ENCODE measurements around the gene DMPK. TPM values are rescaled to one million over a fixed set of nuclear protein-coding genes. Genes with fewer than 3 reads are reported as not detected.
A peak's percentile ranks its signal among the peaks of the same experiment; 100 is the strongest.

Gene DMPK
- total and polyA plus RNA-seq, 9 of the 15 experiments (the other 6 are each of a cell fraction or from before 2014, with no cell fraction given): 0.24 to 31.3 (median 7.3) TPM

DNA sequence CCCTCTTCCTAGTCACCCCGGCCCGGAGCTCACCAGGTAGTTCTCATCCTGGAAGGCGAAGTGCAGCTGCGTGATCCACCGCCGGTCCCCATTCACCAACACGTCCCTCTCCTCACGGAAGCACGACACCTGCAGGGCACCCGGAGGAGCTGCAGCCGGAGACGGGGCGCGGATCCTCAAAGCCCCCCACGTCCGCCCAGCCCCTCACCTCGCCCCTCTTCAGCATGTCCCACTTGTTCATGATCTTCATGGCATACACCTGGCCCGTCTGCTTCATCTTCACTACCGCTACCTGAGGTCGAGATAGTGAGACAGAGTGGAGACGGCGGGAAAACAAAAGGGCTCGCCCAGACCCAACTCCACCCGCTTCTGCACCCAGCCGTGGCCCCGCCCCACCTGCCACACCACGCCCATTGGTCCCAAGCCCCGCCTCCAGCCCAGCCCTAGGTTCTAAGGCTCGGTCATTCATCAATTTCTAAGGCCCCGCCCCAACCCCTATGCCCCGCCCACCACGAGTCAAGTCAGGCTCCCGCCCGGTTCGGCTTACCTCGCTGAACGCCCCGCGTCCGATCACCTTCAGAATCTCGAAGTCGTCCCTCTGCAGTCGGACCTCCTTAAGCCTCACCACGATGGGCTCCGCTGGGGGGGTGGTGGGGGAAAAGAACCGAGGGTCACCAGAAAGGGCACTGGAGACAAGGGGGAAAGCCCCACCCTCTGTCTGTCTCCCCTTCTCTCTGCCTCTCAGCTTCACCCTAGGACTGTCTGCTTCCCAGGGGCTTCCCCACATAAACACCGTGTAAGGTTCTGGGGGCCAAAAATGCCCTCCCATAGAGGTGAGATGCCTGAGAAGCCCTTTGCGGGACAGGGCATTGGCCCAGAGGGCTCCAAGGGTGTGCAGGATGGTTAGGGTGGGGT, 2.8 kb downstream of the DMPK start (continued):
- TF ChIP-seq RBM34 (IDR thresholded peaks at IDR 0.05; ENCODE audit: borderline replicate concordance, insufficient read depth, low read length) (no peak), DNMT1 (IDR thresholded peaks at IDR 0.05) (no peak), SMARCC2 (IDR thresholded peaks at IDR 0.05; ENCODE audit: low read depth) (0 out of 2 replicates have a peak, but pooled peaks have one; percentile 22), XRCC5 (IDR thresholded peaks at IDR 0.05; ENCODE audit: low read depth, low read length) (no peak), LEF1 (IDR thresholded peaks at IDR 0.05) (0 out of 2 replicates have a peak, but pooled peaks have one; percentile 21), ZNF766 (CRISPR knock-in tag; conservative IDR thresholded peaks at IDR 0.05) (no peak), THRAP3 (IDR thresholded peaks at IDR 0.05; ENCODE audit: borderline replicate concordance) (no peak), POLR2G (IDR thresholded peaks at IDR 0.05; ENCODE audit: low read depth, low read length) (peak; percentile 69), HIVEP1 (CRISPR knock-in tag; IDR thresholded peaks at IDR 0.05) (no peak), CSDE1 (IDR thresholded peaks at IDR 0.05) (no peak), ZC3H4 (CRISPR knock-in tag; IDR thresholded peaks at IDR 0.05; ENCODE audit: borderline replicate concordance) (no peak), PPARD (CRISPR knock-in tag; IDR thresholded peaks at IDR 0.05) (no peak)
- TF ChIP-seq, protein P1, sequence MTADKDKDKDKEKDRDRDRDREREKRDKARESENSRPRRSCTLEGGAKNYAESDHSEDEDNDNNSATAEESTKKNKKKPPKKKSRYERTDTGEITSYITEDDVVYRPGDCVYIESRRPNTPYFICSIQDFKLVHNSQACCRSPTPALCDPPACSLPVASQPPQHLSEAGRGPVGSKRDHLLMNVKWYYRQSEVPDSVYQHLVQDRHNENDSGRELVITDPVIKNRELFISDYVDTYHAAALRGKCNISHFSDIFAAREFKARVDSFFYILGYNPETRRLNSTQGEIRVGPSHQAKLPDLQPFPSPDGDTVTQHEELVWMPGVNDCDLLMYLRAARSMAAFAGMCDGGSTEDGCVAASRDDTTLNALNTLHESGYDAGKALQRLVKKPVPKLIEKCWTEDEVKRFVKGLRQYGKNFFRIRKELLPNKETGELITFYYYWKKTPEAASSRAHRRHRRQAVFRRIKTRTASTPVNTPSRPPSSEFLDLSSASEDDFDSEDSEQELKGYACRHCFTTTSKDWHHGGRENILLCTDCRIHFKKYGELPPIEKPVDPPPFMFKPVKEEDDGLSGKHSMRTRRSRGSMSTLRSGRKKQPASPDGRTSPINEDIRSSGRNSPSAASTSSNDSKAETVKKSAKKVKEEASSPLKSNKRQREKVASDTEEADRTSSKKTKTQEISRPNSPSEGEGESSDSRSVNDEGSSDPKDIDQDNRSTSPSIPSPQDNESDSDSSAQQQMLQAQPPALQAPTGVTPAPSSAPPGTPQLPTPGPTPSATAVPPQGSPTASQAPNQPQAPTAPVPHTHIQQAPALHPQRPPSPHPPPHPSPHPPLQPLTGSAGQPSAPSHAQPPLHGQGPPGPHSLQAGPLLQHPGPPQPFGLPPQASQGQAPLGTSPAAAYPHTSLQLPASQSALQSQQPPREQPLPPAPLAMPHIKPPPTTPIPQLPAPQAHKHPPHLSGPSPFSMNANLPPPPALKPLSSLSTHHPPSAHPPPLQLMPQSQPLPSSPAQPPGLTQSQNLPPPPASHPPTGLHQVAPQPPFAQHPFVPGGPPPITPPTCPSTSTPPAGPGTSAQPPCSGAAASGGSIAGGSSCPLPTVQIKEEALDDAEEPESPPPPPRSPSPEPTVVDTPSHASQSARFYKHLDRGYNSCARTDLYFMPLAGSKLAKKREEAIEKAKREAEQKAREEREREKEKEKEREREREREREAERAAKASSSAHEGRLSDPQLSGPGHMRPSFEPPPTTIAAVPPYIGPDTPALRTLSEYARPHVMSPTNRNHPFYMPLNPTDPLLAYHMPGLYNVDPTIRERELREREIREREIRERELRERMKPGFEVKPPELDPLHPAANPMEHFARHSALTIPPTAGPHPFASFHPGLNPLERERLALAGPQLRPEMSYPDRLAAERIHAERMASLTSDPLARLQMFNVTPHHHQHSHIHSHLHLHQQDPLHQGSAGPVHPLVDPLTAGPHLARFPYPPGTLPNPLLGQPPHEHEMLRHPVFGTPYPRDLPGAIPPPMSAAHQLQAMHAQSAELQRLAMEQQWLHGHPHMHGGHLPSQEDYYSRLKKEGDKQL (CRISPR knock-in tag; IDR thresholded peaks at IDR 0.05; ENCODE audit: borderline replicate concordance): no peak
- TF ChIP-seq, protein P2, sequence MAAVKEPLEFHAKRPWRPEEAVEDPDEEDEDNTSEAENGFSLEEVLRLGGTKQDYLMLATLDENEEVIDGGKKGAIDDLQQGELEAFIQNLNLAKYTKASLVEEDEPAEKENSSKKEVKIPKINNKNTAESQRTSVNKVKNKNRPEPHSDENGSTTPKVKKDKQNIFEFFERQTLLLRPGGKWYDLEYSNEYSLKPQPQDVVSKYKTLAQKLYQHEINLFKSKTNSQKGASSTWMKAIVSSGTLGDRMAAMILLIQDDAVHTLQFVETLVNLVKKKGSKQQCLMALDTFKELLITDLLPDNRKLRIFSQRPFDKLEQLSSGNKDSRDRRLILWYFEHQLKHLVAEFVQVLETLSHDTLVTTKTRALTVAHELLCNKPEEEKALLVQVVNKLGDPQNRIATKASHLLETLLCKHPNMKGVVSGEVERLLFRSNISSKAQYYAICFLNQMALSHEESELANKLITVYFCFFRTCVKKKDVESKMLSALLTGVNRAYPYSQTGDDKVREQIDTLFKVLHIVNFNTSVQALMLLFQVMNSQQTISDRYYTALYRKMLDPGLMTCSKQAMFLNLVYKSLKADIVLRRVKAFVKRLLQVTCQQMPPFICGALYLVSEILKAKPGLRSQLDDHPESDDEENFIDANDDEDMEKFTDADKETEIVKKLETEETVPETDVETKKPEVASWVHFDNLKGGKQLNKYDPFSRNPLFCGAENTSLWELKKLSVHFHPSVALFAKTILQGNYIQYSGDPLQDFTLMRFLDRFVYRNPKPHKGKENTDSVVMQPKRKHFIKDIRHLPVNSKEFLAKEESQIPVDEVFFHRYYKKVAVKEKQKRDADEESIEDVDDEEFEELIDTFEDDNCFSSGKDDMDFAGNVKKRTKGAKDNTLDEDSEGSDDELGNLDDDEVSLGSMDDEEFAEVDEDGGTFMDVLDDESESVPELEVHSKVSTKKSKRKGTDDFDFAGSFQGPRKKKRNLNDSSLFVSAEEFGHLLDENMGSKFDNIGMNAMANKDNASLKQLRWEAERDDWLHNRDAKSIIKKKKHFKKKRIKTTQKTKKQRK (IDR thresholded peaks at IDR 0.05; ENCODE audit: borderline replicate concordance, low read depth, low read length): no peak
- TF ChIP-seq, protein P3, sequence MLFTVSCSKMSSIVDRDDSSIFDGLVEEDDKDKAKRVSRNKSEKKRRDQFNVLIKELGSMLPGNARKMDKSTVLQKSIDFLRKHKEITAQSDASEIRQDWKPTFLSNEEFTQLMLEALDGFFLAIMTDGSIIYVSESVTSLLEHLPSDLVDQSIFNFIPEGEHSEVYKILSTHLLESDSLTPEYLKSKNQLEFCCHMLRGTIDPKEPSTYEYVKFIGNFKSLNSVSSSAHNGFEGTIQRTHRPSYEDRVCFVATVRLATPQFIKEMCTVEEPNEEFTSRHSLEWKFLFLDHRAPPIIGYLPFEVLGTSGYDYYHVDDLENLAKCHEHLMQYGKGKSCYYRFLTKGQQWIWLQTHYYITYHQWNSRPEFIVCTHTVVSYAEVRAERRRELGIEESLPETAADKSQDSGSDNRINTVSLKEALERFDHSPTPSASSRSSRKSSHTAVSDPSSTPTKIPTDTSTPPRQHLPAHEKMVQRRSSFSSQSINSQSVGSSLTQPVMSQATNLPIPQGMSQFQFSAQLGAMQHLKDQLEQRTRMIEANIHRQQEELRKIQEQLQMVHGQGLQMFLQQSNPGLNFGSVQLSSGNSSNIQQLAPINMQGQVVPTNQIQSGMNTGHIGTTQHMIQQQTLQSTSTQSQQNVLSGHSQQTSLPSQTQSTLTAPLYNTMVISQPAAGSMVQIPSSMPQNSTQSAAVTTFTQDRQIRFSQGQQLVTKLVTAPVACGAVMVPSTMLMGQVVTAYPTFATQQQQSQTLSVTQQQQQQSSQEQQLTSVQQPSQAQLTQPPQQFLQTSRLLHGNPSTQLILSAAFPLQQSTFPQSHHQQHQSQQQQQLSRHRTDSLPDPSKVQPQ (CRISPR knock-in tag; IDR thresholded peaks at IDR 0.05; ENCODE audit: borderline replicate concordance): no peak

Measured in K562 (cell line).